ENCODE results near the gene EREG.

- TF ChIP-seq EZH2 (IDR thresholded peaks at IDR 0.05; ENCODE audit: low read depth, low read length, severe bottlenecking), result no peak
- no peak for TF ChIP-seq CTCF (IDR thresholded peaks at IDR 0.05; ENCODE audit: control extremely low read depth in 1 of 3, insufficient read depth in 1 of 3, low read depth in 1 of 3, low read length in 3 of 3)
- TF ChIP-seq ASH2L (IDR thresholded peaks at IDR 0.05; ENCODE audit: low read length), result no peak
- no peak for TF ChIP-seq TEAD4 (IDR thresholded peaks at IDR 0.05; ENCODE audit: low read depth, low read length)
- no peak for TF ChIP-seq SP1 (IDR thresholded peaks at IDR 0.05; ENCODE audit: low read depth, low read length)
- TF ChIP-seq POLR2A (IDR thresholded peaks at IDR 0.05; ENCODE audit: control extremely low read depth in 1 of 2, low read depth in 2 of 2, low read length in 2 of 2), result no peak
- no peak for TF ChIP-seq POLR2AphosphoS5 (IDR thresholded peaks at IDR 0.05; ENCODE audit: low read depth, low read length)
- TF ChIP-seq CEBPB (IDR thresholded peaks at IDR 0.05; ENCODE audit: low read depth, low read length), result no peak
- TF ChIP-seq SRF (IDR thresholded peaks at IDR 0.05; ENCODE audit: low read depth, low read length), result no peak
- no peak for TF ChIP-seq CREB1 (IDR thresholded peaks at IDR 0.05)
These were observed 816 bp downstream of the EREG start for GRCh38 chr4:74365761-74366160.
